ENCODE data around the gene ARIH1. TPM values are rescaled to one million over a fixed set of nuclear protein-coding genes. Genes with fewer than 3 reads are reported as not detected.

Gene ARIH1
- total RNA-seq, 1 donor from 2014 or later: 46.9 TPM

Other genes starting within 250 kb of the ARIH1 start
- gene PKM, start 243.1 kb upstream of the ARIH1 start, total RNA-seq (ENCODE audit: insufficient read depth, low replicate concordance): 343 TPM
- 20.0 TPM for gene PARP6, start 201.8 kb upstream of the ARIH1 start, total RNA-seq (ENCODE audit: insufficient read depth, low replicate concordance)
- 1.9 TPM for gene CELF6, start 154.2 kb upstream of the ARIH1 start, total RNA-seq (ENCODE audit: insufficient read depth, low replicate concordance)
- gene HEXA, start 98.3 kb upstream of the ARIH1 start, total RNA-seq (ENCODE audit: insufficient read depth, low replicate concordance): 85.5 TPM
- 1.9 TPM for gene TMEM202, start 76.0 kb upstream of the ARIH1 start, total RNA-seq (ENCODE audit: insufficient read depth, low replicate concordance)
- gene GOLGA6B, start 180.4 kb downstream of the ARIH1 start, total RNA-seq (ENCODE audit: insufficient read depth, low replicate concordance): not detected
- not detected for gene HIGD2B, start 211.9 kb downstream of the ARIH1 start, total RNA-seq (ENCODE audit: insufficient read depth, low replicate concordance)
- gene BBS4, start 211.9 kb downstream of the ARIH1 start, total RNA-seq (ENCODE audit: insufficient read depth, low replicate concordance): 35.6 TPM